Calu3 (cell line): ENCODE measurements around the gene MORC3. TPM values are rescaled to one million over a fixed set of nuclear protein-coding genes. Genes with fewer than 3 reads are reported as not detected.

Experiments used
- BruUV-seq: library from RNA; stranded (reverse); fragments of 400-500 nt; replicated peaks from 2 replicates; lab custom pipeline; 2021; lab: Mats Ljungman, UMichigan
- CTCF ChIA-PET: fragments of 300-600 bp; sonication (Branson Sonifier 250); formaldehyde crosslinking; loops from one replicate; lab custom pipeline; 2022; ENCODE audit warnings: antibody characterized with exemption; lab: Charles Lee
- DNase-seq: peaks from one replicate; pipeline ENCODE4 v3.0.0; 2022
- H3K27ac Mint-ChIP-seq: one replicate; pipeline ENCODE4 v1.8.0; 2022; ENCODE audit warnings: mixed read lengths; ENCODE audit not compliant: unreplicated experiment
- H3K27me3 Mint-ChIP-seq: one replicate; pipeline ENCODE4 v1.8.0; 2022; ENCODE audit warnings: mixed read lengths; ENCODE audit not compliant: unreplicated experiment
- H3K36me3 Mint-ChIP-seq: one replicate; pipeline ENCODE4 v1.8.0; 2022; ENCODE audit warnings: mild to moderate bottlenecking, moderate library complexity, mixed read lengths; ENCODE audit not compliant: insufficient read depth, unreplicated experiment
- H3K4me1 Mint-ChIP-seq: one replicate; pipeline ENCODE4 v1.8.0; 2022; ENCODE audit warnings: mild to moderate bottlenecking, low read depth, mixed read lengths; ENCODE audit not compliant: unreplicated experiment
- H3K4me3 Mint-ChIP-seq: one replicate; pipeline ENCODE4 v1.8.0; 2022; ENCODE audit warnings: mild to moderate bottlenecking, low read depth, moderate library complexity, mixed read lengths; ENCODE audit not compliant: unreplicated experiment
- H3K9me3 Mint-ChIP-seq: one replicate; pipeline ENCODE4 v1.8.0; 2022; ENCODE audit warnings: low read depth, mixed read lengths; ENCODE audit not compliant: unreplicated experiment
- CTCF ChIP-seq: fragments of 200-600 bp; IDR thresholded peaks from one replicate; pipeline ENCODE4 v1.8.0; 2022; ENCODE audit warnings: antibody characterized with exemption; ENCODE audit not compliant: unreplicated experiment
- intact Hi-C: fragments of 100-400 bp; cut with micrococcal nuclease; formaldehyde crosslinking; loops from one replicate; pipeline ENCODE4 v1.10.0; 2022; ENCODE audit not compliant: unreplicated experiment
- total RNA-seq: library from RNA; stranded (reverse); gene quantifications from 2 replicates; pipeline ENCODE4 v1.2.3, GENCODE V29; 2022

The MORC3 gene
- total RNA-seq, 1 experiment from 2014 or later = 18.2 TPM

DNA sequence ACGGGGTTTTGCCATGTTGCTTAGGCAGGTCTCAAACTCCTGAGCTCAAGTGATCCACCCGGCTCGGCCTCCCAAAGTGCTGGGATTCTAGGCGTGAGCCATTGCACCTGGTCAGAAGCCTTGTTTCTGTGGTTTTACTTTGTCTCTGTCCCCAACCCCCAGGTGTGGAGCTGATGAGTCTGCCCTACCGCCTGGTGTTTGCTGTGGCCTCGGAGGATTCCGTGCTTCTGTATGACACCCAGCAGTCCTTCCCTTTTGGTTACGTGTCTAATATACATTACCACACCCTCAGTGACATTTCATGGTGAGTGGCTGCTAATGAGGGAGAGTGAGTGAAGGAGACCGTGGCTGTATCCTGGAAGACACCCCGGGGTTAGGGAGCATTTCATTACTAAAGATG lies 91.3 kb downstream of the MORC3 start:
- CTCF ChIA-PET = no interaction called here
- Mint-ChIP-seq H3K4me1 (peaks cover 15% of the 10 kb centered on the region), H3K4me3 (no peak overlapping the region), H3K27ac (no peak overlapping the region), H3K9me3 (no peaks in the 10 kb centered on the region), H3K27me3 (no peaks in the 10 kb centered on the region), H3K36me3 (peaks cover 27% of the 10 kb centered on the region)
- no TSS peak for BruUV-seq
- no peak for TF ChIP-seq CTCF
- no peak for DNase-seq
- intact Hi-C loops = no loop called here

GRCh38 chr21:36412916-36413315 lies 92.9 kb downstream of the MORC3 start:
- no TSS peak for BruUV-seq
- Mint-ChIP-seq H3K27me3 (no peaks in the 10 kb centered on the region), H3K4me3 (no peak overlapping the region), H3K27ac (no peak overlapping the region), H3K36me3 (peaks cover 27% of the 10 kb centered on the region), H3K4me1 (peaks cover 7% of the 10 kb centered on the region), H3K9me3 (no peaks in the 10 kb centered on the region)
- intact Hi-C loops = no loop called here
- CTCF ChIA-PET = no interaction called here
- DNase-seq = no peak
- no peak for TF ChIP-seq CTCF

GRCh38 chr21:36415375-36415774 lies 95.4 kb downstream of the MORC3 start:
- H3K36me3 Mint-ChIP-seq = peaks cover 27% of the 10 kb centered on the region
- no TSS peak for BruUV-seq
- no peak for TF ChIP-seq CTCF

DNA sequence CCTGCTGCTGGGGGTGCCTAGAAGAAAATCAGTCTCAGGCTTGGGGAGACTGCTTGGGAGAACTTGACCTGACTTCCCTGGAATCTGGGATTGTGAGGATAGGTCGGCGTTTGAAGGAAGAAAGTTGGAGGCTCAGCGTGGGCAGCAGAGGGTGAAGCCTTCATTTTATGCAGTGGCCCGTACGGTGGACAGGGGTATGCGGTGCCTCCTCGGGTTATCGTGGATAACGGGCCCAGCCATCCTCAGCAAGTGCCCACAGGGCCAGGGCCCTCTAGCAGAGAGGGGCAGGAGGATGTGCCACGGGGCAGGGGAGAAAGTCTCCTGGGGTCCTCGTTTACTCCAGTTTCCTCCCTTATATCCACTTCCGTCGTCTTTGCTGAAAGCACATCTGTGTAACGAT lies 99.2 kb downstream of the MORC3 start:
- CTCF ChIA-PET = no interaction called here
- intact Hi-C loops = no loop called here
- Mint-ChIP-seq H3K4me1 (peaks cover 9% of the 10 kb centered on the region), H3K27ac (no peak overlapping the region), H3K27me3 (no peaks in the 10 kb centered on the region), H3K9me3 (no peaks in the 10 kb centered on the region), H3K36me3 (peaks cover 16% of the 10 kb centered on the region), H3K4me3 (no peak overlapping the region)
- TF ChIP-seq CTCF = no peak
- no TSS peak for BruUV-seq
- DNase-seq = no peak

More at GRCh38 chr21:36415375-36415774, 95.4 kb downstream of the MORC3 start:
- DNase-seq = no peak
- Mint-ChIP-seq H3K4me3 (no peak overlapping the region), H3K27ac (no peak overlapping the region), H3K27me3 (no peaks in the 10 kb centered on the region), H3K4me1 (peaks cover 9% of the 10 kb centered on the region), H3K9me3 (no peaks in the 10 kb centered on the region)
- CTCF ChIA-PET = no interaction called here
- intact Hi-C loops = no loop called here
